Gastrocnemius medialis (tissue), 4 donors: ENCODE measurements around the gene C12orf43. TPM values are rescaled to one million over a fixed set of nuclear protein-coding genes. Genes with fewer than 3 reads are reported as not detected.

Experiments
- ATAC-seq, 2 donors: fragments of 150-250 bp; one replicate each; pipeline ENCODE4 v1.9.1; 2016
- DNase-seq, 2 donors: peaks; one replicate each; pipeline ENCODE4 v3.0.0-alpha.2; 2019
- H3K27ac ChIP-seq, 4 donors: fragments of 200-600 bp; sonication (generic); 1 replicate in 1 of 4; 2 replicates in 3 of 4; pipeline ENCODE4 v1.5.1; 2016 to 2018; ENCODE audit warnings: mild to moderate bottlenecking in 2 of 4, moderate library complexity in 1 of 4
- H3K27me3 ChIP-seq, 3 donors: fragments of 200-600 bp; sonication (generic) in 2 of 3; 1 replicate in 1 of 3; 2 replicates in 2 of 3; pipeline versions ENCODE4 v1.5.1 to v1.6.0; 2016 to 2019; ENCODE audit warnings: mild to moderate bottlenecking in 1 of 3, moderate library complexity in 1 of 3
- H3K36me3 ChIP-seq, 2 donors: fragments of 200-600 bp; sonication (generic) in 1 of 2; one replicate each; pipeline ENCODE4 v1.5.1; 2017 to 2018
- H3K4me1 ChIP-seq, 2 donors: fragments of 200-600 bp; sonication (generic) in 1 of 2; one replicate each; pipeline ENCODE4 v1.5.1; 2016 to 2017; ENCODE audit warnings: mild to moderate bottlenecking in 2 of 2
- H3K4me3 ChIP-seq, 4 donors: fragments of 200-600 bp; sonication (generic) in 3 of 4; 1 replicate in 1 of 4; 2 replicates in 3 of 4; pipeline ENCODE4 v1.5.1; 2016 to 2019; ENCODE audit warnings: mild to moderate bottlenecking in 2 of 4
- H3K9me3 ChIP-seq, 3 donors: fragments of 200-600 bp; sonication (generic) in 2 of 3; 1 replicate in 1 of 3; 2 replicates in 2 of 3; pipeline ENCODE4 v1.5.1; 2016 to 2019
- POLR2A ChIP-seq, 2 donors: fragments of 450-650 bp; IDR thresholded peaks; one replicate each; pipeline ENCODE4 v1.6.1; 2017; ENCODE audit warnings: antibody characterized with exemption in 2 of 2, mild to moderate bottlenecking in 2 of 2, moderate library complexity in 2 of 2
- in situ Hi-C, 4 donors: fragments of 200-750 bp; cut with MboI; loops; one replicate each; pipeline versions ENCODE4 v1.15.0 to v1.8.0; 2017; ENCODE audit warnings: low sequenced_read_pairs in 4 of 4
- intact Hi-C: fragments of 100-400 bp; cut with DNase I; formaldehyde crosslinking; loops from one replicate; pipeline ENCODE4 v1.15.1; 2023; ENCODE audit warnings: low total_unique reads
- total RNA-seq, 4 donors: library from RNA; depleted of rRNA; stranded (reverse); fragments of >200 nt; gene quantifications; one replicate each; pipeline versions ENCODE4 v1.1.0 to v1.2.3, GENCODE V29; 2016
- TF ChIP-seq, protein P1 (sequence below), 5 experiments: fragments of 450-650 bp in 3 of 5; fragments of 200-600 bp in 2 of 5; sonication (generic) in 2 of 5; IDR thresholded peaks in 4 of 5; conservative IDR thresholded peaks in 1 of 5; 1 replicate in 4 of 5; 2 replicates in 1 of 5; pipeline ENCODE4 v1.5.1; 2016 to 2019; ENCODE audit warnings: antibody characterized with exemption in 5 of 5, mild to moderate bottlenecking in 3 of 5, moderate library complexity in 3 of 5

The C12orf43 gene
- total RNA-seq, 4 donors from 2014 or later = 2.9 to 13.2 (median 5.1) TPM

DNA sequence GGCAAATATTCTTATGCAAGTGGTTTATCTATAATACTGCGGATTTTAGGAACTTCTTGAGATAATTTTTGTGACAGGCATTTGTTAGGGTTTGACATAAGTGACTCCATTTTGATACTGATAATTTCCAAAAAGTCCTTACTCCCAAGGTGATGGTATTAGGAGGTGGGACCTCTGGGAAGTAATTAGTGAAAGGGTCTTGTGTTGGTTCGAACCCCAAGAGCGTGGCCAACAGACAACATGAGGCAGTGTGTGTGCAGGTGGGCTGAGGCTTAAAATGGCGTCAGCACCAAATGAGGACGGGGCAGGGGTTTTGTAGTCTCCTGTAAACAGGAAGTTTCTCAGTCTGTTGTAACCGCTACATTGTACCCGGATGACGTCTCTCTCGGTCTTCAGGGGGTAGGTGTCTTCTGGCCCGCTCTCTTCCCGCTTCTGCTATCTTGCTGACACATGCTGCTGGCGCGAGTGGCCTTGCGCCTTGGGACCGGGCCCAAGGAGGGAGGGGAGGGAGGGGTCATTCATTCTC is 1.7 kb upstream of the C12orf43 start:
- Histone ChIP-seq H3K4me1 (peaks cover 9 to 10% of the 10 kb centered on the region in 2 donors), H3K4me3 (no peak overlapping the region), H3K27me3 (no peaks in the 10 kb centered on the region), H3K36me3 (no peaks in the 10 kb centered on the region), H3K9me3 (no peaks in the 10 kb centered on the region), H3K27ac (no peak overlapping the region)
- intact Hi-C loops (loop anchor here (2.0 to 10.0 kb wide), 3 partner anchors 436 to 703 kb away; partner anchors contain the start of genes COX6A1 and POP5), in situ Hi-C loops (no loop called here)
- TF ChIP-seq, protein P1, sequence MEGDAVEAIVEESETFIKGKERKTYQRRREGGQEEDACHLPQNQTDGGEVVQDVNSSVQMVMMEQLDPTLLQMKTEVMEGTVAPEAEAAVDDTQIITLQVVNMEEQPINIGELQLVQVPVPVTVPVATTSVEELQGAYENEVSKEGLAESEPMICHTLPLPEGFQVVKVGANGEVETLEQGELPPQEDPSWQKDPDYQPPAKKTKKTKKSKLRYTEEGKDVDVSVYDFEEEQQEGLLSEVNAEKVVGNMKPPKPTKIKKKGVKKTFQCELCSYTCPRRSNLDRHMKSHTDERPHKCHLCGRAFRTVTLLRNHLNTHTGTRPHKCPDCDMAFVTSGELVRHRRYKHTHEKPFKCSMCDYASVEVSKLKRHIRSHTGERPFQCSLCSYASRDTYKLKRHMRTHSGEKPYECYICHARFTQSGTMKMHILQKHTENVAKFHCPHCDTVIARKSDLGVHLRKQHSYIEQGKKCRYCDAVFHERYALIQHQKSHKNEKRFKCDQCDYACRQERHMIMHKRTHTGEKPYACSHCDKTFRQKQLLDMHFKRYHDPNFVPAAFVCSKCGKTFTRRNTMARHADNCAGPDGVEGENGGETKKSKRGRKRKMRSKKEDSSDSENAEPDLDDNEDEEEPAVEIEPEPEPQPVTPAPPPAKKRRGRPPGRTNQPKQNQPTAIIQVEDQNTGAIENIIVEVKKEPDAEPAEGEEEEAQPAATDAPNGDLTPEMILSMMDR (IDR thresholded peaks at IDR 0.05 in 4 of 5, conservative IDR thresholded peaks at IDR 0.05 in 1 of 5) = no peak
- TF ChIP-seq POLR2A (IDR thresholded peaks at IDR 0.05) = no peak
- no peak for ATAC-seq
- DNase-seq = no peak

DNA sequence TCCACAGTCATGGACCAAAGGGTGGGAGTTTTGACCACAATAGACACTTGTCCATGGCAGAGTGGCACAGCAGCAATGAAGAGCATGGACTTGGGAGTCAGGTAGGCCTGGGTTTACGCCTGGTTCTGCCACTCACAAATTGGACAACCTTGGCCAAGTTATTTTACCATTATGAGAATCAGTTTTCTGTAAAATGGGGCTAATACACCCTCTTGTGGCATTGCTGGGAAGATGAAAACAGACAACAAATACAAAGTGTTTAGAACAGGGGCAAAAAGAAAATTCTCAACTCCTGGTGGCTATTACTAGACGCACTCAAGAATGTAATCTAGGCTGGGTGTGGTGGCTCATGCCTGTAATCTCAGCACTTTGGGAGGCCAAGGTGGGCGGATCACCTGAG is 2.6 kb downstream of the C12orf43 start:
- no peak for TF ChIP-seq POLR2A (IDR thresholded peaks at IDR 0.05)
- TF ChIP-seq, protein P1 (IDR thresholded peaks at IDR 0.05 in 4 of 5, conservative IDR thresholded peaks at IDR 0.05 in 1 of 5) = no peak
- intact Hi-C loops = loop anchor here (10.0 kb wide), 1 partner anchor 699 kb away; no protein-coding TSS in a partner anchor
- peaks cover 0 to 34% of the 10 kb centered on the region in 2 donors for H3K36me3 ChIP-seq
- no peaks in the 10 kb centered on the region for H3K9me3 ChIP-seq
- H3K27me3 ChIP-seq = no peaks in the 10 kb centered on the region
- DNase-seq (no peak), ATAC-seq (no peak)
- H3K4me1 ChIP-seq = peaks cover 9 to 10% of the 10 kb centered on the region in 2 donors
- H3K27ac ChIP-seq = no peak overlapping the region
- in situ Hi-C loops = no loop called here
- no peak overlapping the region for H3K4me3 ChIP-seq

DNA sequence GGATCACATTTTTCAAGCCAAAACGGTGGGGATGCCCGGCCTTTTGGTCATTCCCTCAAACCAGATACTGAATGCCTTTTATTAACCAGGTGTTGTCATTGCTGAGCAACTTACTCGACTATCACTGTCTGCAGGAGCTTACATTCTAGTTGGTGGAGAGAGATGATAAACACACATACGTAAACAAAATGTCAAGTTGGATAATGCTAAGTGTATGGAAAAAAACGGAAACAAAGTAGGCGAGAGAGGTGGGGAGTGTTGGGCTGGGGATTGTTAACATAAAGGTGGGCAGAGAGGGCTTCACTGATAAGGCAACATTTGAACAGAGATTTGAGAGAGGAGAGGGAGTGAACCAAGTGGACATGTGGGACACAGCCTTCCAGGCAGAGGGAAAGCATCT is 4.5 kb downstream of the C12orf43 start:
- in situ Hi-C loops = no loop called here
- H3K9me3 ChIP-seq = no peaks in the 10 kb centered on the region
- peaks cover 0 to 53% of the 10 kb centered on the region in 2 donors for H3K36me3 ChIP-seq
- intact Hi-C loops = loop anchor here (10.0 kb wide), 1 partner anchor 697 kb away; no protein-coding TSS in a partner anchor
- no peak for TF ChIP-seq POLR2A (IDR thresholded peaks at IDR 0.05)
- TF ChIP-seq, protein P1 (IDR thresholded peaks at IDR 0.05 in 4 of 5, conservative IDR thresholded peaks at IDR 0.05 in 1 of 5) = no peak
- H3K4me1 ChIP-seq = peaks cover 9 to 10% of the 10 kb centered on the region in 2 donors
- DNase-seq = no peak
- H3K27me3 ChIP-seq = no peaks in the 10 kb centered on the region
- no peak for ATAC-seq
- H3K4me3 ChIP-seq = no peak overlapping the region
- H3K27ac ChIP-seq = no peak overlapping the region

DNA sequence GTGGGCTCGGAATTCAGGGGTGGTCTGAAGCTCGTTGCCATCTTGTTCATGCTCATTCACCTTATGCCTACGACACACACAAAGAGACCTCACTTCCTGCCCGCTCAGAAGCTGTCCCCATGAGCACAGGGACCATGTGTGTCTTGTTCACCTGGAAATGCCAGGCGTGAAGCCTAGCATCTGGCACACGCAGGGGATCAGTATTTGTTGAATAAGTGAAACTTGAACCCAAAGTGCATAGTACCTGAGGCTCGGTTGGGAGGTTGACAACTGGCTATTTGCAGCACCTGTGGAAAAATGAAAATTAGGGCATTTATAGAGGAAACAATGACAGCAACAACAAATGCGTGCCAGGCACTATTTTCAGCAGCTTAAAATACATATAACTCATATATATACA is 5.4 kb downstream of the C12orf43 start:
- H3K4me1 ChIP-seq = peaks cover 8 to 10% of the 10 kb centered on the region in 2 donors
- DNase-seq (no peak), ATAC-seq (no peak)
- no peaks in the 10 kb centered on the region for H3K9me3 ChIP-seq
- peaks cover 0 to 62% of the 10 kb centered on the region in 2 donors for H3K36me3 ChIP-seq
- TF ChIP-seq, protein P1 (IDR thresholded peaks at IDR 0.05 in 4 of 5, conservative IDR thresholded peaks at IDR 0.05 in 1 of 5) = no peak
- TF ChIP-seq POLR2A (IDR thresholded peaks at IDR 0.05) = no peak
- intact Hi-C loops (loop anchor here (10.0 kb wide), 1 partner anchor 696 kb away; no protein-coding TSS in a partner anchor), in situ Hi-C loops (no loop called here)
- no peaks in the 10 kb centered on the region for H3K27me3 ChIP-seq
- no peak overlapping the region for H3K27ac ChIP-seq
- no peak overlapping the region for H3K4me3 ChIP-seq
